ENCODE results near the gene ACSM6. TPM values are rescaled to one million over a fixed set of nuclear protein-coding genes. Genes with fewer than 3 reads are reported as not detected.

Gene ACSM6, protein sequence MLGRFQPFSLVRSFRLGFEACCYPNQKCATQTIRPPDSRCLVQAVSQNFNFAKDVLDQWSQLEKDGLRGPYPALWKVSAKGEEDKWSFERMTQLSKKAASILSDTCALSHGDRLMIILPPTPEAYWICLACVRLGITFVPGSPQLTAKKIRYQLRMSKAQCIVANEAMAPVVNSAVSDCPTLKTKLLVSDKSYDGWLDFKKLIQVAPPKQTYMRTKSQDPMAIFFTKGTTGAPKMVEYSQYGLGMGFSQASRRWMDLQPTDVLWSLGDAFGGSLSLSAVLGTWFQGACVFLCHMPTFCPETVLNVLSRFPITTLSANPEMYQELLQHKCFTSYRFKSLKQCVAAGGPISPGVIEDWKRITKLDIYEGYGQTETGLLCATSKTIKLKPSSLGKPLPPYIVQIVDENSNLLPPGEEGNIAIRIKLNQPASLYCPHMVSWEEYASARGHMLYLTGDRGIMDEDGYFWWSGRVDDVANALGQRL
- not detected for total RNA-seq

DNA sequence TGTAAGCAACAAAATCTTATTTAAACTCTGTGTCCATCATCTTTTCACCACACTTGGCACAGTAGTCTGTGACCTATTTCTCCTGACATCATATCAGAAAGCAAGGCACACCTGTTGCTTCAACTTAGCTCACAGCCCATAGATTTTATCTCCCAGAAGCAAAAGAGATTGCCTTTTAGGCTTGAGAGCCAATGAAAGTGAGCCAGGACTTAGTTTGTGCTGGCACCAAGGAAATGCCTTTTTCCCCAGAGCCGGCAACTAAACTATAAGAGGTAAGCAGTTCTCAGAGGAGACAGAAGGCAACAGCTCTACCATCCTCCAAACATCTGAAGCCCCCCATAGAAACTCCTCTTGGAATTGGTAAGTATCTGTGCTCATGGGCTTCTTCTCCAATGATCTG is at the start of gene ACSM6:
Gene ACSM6 (plus strand): TSS at position 295 of the 400 bp plus-strand sequence. CDS start 248 bp downstream, outside the sequence.
- TF ChIP-seq, protein P1, sequence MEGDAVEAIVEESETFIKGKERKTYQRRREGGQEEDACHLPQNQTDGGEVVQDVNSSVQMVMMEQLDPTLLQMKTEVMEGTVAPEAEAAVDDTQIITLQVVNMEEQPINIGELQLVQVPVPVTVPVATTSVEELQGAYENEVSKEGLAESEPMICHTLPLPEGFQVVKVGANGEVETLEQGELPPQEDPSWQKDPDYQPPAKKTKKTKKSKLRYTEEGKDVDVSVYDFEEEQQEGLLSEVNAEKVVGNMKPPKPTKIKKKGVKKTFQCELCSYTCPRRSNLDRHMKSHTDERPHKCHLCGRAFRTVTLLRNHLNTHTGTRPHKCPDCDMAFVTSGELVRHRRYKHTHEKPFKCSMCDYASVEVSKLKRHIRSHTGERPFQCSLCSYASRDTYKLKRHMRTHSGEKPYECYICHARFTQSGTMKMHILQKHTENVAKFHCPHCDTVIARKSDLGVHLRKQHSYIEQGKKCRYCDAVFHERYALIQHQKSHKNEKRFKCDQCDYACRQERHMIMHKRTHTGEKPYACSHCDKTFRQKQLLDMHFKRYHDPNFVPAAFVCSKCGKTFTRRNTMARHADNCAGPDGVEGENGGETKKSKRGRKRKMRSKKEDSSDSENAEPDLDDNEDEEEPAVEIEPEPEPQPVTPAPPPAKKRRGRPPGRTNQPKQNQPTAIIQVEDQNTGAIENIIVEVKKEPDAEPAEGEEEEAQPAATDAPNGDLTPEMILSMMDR (IDR thresholded peaks at IDR 0.05; ENCODE audit: low read depth): no peak

- TF ChIP-seq, protein P1 (IDR thresholded peaks at IDR 0.05; ENCODE audit: low read depth): no peak
Measured at GRCh38 chr10:95168694-95169093, 25.3 kb upstream of the ACSM6 start.

GRCh38 chr10:95169522-95169921 is 24.5 kb upstream of the ACSM6 start:
- TF ChIP-seq, protein P1 (IDR thresholded peaks at IDR 0.05; ENCODE audit: low read depth): no peak

DNA sequence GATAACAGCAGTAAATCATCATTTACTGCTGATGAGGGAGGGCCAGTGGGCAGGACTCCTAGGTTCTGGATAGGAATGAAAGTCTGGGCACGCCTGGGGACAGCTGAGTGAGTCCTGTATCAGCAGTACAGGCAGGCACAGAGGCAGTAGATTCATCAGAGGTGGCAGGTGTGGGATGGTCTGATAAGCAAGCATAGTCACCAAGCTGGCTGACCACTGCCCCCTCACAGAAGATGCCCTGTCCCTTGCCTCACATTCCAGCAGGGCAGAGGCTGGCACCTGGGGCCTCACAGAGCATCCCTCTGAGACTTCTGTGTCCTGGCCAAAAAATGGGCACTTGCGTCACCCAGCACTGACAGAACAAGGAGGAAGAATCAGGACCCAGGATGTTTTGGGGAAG is 23.2 kb upstream of the ACSM6 start:
- TF ChIP-seq, protein P1 (IDR thresholded peaks at IDR 0.05; ENCODE audit: low read depth): no peak

DNA sequence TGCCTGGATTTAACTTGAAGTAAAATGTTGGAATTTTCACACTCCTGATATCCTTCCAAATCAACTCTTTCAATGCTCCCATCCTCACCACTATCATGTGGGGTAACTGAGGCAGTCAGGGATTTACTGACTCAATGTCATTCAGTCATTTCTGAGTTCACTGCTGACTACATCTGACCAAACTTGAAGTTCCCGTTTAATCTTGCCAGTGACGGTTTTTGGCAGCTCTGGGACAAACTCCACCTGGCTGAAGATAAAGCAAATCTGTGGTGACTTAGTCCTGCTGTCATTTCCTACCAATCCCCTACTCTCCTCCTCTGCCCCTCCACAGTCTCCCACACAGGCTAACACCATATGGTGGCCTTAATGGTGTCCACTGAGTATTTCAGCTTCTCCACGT is 22.7 kb upstream of the ACSM6 start:
- TF ChIP-seq, protein P1 (IDR thresholded peaks at IDR 0.05; ENCODE audit: low read depth): no peak

DNA sequence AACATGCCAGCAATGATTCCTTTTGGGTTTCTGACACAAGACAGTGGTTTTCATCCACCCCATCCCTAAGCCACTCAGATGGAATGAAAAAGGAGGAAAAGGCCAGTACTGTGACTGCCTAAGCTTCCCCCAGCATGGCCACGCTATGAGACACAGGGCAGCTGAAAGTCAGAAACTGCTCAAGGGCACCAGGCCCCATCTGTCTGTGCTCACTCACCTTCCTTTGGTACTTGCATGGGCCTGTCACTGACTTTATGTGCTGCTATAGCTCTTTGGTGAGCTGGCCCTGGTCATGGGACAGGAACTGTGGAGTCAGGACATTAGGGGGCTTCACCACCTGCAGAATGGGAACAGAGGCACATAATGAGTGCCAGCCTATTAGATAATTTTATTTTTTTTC is 21.2 kb upstream of the ACSM6 start:
- TF ChIP-seq, protein P1 (IDR thresholded peaks at IDR 0.05; ENCODE audit: low read depth): no peak

DNA sequence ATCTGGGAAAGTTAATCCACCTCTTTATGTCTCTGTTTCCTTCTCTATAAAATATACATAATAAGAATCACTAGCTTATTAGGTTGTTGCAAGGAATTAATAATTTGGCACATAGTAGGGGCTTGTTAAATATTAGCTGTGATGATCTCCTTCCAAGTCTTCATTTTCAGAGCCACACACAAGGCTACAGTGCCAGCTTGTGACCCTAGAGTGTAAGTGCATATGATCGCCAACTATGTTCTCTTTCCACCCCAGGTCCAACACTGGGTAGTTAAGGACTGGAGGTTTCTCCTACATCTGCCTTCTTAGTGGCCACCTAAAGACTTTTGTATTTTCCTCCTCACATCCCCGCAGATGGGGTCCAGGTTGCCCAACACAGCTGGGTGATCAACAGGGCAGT is 17.9 kb upstream of the ACSM6 start:
- TF ChIP-seq, protein P1 (IDR thresholded peaks at IDR 0.05; ENCODE audit: low read depth): no peak

Data from subcutaneous adipose tissue (tissue), 4 donors.